8988T (cell line): Measurements from ENCODE around the gene MATR3.
A peak's percentile ranks its signal among the peaks of the same experiment; 100 is the strongest.
"Not testable (repeated sequence)": the region's sequence is repeated elsewhere in the genome, so short reads cannot be mapped to it uniquely, and the experiment has no call there.

Experiments
- DNase-seq: peaks from one replicate; pipeline ENCODE4 v3.0.0; 2011

The MATR3 gene

GRCh38 chr5:139298242-139298641 lies 4.7 kb downstream of the MATR3 start:
- no peak for DNase-seq

- no peak for DNase-seq
Measured at GRCh38 chr5:139299486-139299885, 5.9 kb downstream of the MATR3 start.

DNA sequence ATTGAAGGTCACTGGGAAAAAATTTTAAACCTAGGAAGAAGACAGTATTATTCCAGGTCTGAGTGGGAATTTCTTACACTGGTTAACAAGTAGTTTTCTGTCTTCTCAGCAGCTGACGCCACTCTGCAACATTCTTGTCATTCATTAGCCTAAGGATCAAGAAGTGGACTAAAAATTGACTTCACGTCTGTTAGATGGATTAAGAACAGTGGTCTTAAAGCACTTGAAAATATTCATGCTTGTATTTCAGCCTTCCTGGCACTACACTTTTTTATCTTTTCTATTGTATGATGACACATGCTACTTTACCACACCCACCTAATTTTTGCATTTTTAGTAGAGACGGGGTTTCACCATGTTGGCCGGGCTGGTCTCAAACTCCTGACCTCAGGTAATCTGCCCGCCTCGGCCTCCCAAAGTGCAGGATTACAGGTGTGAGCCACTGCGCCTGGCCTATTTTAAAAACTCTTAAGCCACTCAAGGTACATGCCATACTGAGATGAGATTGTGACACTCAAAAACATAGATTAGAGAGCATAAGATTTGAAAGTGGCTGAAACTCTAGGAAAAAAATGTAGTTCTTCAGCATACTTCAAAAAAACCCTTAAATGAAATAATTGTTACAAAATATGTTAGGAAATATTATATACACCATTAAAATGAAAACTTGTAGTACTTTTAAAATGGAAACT lies 8.4 kb downstream of the MATR3 start:
- no peak for DNase-seq

- no peak for DNase-seq
Measured at GRCh38 chr5:139304391-139305324, 11.1 kb downstream of the MATR3 start.

DNA sequence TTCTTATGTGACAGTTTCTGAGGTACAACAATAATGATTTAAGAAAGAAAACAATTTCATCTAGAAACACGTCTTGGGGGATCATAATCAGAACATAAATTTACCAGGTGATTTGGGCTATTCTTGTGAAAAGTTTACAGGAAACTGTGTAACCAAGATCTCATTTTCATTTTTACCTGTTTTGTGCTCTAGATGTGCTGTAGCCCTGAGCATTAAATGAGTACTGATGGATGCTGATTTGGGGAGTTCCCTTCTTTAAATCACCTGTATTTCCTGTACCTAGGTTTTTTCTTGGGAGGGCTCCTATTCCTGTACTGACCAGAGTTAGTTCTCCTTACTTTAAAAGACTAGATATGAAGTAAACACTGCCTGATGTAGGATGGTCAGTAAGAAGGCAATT lies 12.7 kb downstream of the MATR3 start:
- DNase-seq, result no peak

- no peak for DNase-seq
Measured at GRCh38 chr5:139306628-139307379, 13.3 kb downstream of the MATR3 start.

- DNase-seq, result no peak
Measured at GRCh38 chr5:139308797-139309196, 15.3 kb downstream of the MATR3 start.

- DNase-seq, result not testable (repeated sequence)
Measured at GRCh38 chr5:139310715-139311186, 17.2 kb downstream of the MATR3 start.

- DNase-seq, result no peak
Measured at GRCh38 chr5:139312075-139312474, 18.5 kb downstream of the MATR3 start.

DNA sequence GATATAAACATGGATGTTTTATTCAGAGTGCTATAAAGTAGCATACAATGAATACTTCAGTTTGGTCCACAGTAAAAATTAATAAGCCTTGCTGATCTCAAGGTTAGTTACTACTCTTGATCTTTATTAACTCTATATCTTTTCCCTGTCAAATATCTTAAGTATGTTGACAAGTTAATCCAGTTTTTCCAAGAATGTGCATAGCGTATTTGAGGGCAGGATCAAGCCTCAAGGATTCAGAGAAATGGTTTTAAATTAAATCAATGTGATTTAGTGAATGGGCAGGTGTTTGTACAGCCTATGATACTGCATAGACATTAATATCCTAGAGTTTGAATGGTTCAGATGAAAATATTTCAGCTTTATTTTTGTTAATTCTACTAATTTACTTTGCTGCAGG lies 20.7 kb downstream of the MATR3 start:
- no peak for DNase-seq

GRCh38 chr5:139315056-139315615 lies 21.6 kb downstream of the MATR3 start:
- DNase-seq, result no peak

GRCh38 chr5:139335811-139336210 lies 42.3 kb downstream of the MATR3 start:
- DNase-seq, result no peak

DNA sequence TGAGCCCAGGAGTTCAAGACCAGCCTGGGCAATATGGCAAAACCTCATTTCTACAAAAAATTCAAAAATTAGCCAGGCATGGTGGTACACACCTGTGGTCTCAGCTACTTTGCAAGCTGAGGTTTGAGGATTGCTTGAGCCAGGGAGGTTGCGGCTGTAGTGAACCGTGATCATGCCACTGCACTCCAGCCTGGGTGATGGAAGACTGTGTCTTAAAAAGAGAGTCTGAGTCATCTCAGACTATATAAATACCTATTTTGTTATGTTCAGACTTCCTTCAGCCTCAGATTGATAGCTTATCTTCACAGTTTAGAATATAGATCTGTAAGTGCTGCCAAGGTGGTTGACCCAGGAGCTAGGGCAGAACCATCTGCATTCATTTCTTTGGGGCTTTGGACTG lies 46.5 kb downstream of the MATR3 start:
- DNase-seq, result no peak

DNA sequence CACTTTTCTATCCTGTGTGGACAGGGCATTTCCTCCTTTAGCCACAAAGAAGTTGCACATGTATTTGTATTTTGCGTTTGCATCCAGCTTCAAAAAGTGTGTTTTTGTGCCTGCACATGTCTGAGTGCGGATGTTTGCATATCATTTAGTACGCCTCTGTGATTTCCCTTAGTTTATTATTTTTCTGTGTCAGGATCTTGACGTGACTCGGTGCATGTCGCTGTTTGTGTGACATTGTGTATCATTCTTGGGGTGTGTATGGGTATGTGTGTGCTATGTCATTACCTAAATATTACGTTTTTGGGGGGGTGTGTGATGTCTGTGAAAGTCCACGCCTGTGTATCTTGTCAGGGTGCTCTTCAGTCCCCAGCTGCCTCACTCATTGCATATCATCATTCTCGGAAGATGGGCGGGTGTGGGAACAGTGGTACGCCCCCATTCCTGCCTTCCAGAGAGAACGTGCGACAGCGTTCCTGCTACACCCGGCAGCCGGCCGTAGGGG lies 47.7 kb downstream of the MATR3 start:
- no peak for DNase-seq

DNA sequence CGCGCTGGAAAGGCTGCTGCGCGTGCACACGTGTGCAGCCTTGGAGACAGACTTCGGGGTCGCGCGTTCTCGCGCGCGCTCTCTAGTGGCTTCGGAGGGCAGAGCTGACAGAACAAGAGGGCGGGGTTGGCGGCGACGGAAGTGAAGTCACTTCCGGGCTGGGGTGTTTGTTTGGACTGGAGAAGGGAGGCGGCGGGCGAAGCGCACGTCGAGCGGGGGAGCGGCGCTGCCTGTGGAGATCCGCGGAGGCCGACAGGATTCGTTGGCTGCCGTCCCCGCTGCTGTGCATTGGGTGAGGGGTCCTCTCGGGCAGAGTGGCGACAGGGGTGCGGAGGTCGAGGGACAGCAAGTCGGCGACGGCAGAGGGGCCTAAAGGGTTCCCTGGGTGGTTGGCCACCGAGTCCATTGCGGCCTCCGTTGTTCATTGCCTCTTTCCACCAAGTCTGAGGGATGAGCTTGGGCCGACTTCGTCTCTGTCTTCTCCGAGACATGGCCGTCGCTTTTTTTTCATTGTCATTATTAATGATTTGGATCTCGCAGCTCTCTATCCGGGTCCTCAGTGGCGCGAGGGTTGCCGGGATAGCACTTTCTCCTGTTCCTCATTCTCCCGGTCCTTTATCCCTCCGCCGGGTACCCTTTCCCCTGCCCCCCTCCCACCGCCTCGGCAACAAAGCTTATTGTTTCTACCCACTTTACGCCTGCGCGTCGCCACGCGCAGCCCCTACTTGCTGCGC lies 48.3 kb downstream of the MATR3 start, which contains the start of gene PAIP2:
Gene PAIP2, plus strand, starts transcription at position 166 of the 734 bp plus-strand sequence. CDS start 21,931 bp downstream, outside the sequence.
- DNase-seq, result peak; percentile 54

GRCh38 chr5:139342423-139342723 lies 48.8 kb downstream of the MATR3 start:
- DNase-seq, result no peak

DNA sequence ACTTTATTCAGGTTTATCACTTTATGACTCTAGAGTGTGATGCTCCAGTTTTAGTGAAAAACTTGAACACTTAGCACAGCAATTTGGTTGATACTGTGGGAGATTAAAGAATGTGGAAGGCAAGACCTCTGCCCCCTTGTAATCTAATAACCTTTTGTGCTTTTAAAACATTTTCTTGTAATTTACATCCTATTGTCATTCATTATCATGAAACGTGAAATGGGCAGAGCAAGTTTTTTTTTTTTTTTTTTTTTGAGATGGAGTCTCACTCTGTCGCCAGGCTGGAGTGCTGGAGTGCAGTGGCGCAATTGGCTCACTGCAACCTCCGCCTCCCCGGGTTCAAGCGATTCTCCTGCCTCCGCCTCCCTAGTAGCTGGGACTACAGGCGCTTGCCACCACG lies 49.9 kb downstream of the MATR3 start:
- DNase-seq, result no peak

GRCh38 chr5:139344177-139344576 lies 50.6 kb downstream of the MATR3 start:
- DNase-seq, result no peak

DNA sequence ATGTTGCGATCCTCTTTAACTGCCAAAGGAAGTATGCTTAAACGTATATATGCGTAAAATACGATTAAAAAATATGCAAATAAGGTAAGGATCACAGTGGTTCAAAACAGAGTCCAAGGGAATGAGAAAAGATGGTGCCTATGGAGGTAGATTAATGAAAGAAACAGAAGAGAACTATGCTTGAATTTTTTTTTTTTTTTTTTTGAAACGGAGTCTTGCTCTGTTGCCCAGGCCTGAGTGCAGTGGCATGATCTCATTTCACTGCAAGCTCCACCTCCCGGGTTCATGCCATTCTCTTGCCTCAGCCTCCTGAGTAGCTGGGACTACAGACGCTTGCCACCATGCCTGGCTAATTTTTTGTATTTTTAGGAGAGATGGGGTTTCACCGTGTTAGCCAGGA lies 51.9 kb downstream of the MATR3 start:
- DNase-seq, result not testable (repeated sequence)

DNA sequence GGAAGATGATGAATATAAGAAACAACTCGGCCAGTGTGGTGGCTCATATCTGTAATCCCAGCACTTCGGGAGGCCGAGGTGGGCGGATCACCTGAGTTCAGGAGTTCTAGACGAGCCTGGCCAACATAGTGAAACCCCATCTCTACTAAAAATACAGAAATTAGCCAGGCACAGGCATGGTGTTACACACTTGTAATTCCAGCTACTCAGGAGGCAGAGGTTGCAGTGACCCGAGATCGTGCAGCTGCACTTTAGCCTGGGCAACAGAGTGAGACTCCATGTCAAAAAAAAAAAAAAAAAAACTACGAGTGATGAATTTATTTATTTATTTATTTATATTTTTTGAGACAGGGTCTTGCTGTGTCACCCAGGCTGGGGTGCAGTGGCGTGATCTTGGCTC lies 54.3 kb downstream of the MATR3 start:
- not testable (repeated sequence) for DNase-seq

GRCh38 chr5:139354186-139354585 lies 60.6 kb downstream of the MATR3 start:
- DNase-seq, result no peak

DNA sequence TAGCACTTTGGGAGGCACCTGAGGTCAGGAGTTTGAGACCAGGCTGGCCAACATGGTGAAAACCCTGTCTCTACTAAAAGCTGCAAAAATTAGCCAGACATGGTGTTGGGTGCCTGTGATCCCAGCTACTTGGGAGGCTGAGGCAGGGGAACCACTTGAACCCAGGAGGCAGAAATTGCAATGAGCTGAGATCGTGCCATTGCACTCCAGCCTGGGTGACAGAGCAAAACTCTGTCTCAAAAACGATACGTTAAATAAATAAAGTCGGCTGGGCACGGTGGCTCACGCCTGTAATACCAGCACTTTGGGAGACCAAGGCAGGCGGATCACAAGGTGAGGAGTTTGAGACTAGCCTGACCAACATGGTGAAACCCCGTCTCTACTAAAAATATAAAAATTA lies 62.4 kb downstream of the MATR3 start:
- not testable (repeated sequence) for DNase-seq
